ENCODE results near the gene IDE. TPM values are rescaled to one million over a fixed set of nuclear protein-coding genes. Genes with fewer than 3 reads are reported as not detected.

Gene IDE
- total and polyA plus RNA-seq, 2 of the 13 experiments (the other 11 are each of a cell fraction or from before 2014, with no cell fraction given), result 16.1 to 52.1 TPM

- TF ChIP-seq, protein P1, sequence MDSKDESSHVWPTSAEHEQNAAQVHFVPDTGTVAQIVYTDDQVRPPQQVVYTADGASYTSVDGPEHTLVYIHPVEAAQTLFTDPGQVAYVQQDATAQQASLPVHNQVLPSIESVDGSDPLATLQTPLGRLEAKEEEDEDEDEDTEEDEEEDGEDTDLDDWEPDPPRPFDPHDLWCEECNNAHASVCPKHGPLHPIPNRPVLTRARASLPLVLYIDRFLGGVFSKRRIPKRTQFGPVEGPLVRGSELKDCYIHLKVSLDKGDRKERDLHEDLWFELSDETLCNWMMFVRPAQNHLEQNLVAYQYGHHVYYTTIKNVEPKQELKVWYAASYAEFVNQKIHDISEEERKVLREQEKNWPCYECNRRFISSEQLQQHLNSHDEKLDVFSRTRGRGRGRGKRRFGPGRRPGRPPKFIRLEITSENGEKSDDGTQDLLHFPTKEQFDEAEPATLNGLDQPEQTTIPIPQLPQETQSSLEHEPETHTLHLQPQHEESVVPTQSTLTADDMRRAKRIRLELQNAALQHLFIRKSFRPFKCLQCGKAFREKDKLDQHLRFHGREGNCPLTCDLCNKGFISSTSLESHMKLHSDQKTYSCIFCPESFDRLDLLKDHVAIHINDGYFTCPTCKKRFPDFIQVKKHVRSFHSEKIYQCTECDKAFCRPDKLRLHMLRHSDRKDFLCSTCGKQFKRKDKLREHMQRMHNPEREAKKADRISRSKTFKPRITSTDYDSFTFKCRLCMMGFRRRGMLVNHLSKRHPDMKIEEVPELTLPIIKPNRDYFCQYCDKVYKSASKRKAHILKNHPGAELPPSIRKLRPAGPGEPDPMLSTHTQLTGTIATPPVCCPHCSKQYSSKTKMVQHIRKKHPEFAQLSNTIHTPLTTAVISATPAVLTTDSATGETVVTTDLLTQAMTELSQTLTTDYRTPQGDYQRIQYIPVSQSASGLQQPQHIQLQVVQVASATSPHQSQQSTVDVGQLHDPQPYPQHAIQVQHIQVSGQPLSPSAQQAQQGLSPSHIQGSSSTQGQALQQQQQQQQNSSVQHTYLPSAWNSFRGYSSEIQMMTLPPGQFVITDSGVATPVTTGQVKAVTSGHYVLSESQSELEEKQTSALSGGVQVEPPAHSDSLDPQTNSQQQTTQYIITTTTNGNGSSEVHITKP (CRISPR knock-in tag; IDR thresholded peaks at IDR 0.05; ENCODE audit: low read depth), result no peak
- TF ChIP-seq, protein P2, sequence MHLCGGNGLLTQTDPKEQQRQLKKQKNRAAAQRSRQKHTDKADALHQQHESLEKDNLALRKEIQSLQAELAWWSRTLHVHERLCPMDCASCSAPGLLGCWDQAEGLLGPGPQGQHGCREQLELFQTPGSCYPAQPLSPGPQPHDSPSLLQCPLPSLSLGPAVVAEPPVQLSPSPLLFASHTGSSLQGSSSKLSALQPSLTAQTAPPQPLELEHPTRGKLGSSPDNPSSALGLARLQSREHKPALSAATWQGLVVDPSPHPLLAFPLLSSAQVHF (CRISPR knock-in tag; IDR thresholded peaks at IDR 0.05), result no peak
- TF ChIP-seq ZNF256 (CRISPR knock-in tag; conservative IDR thresholded peaks at IDR 0.05) (no peak), CEBPG (CRISPR knock-in tag; IDR thresholded peaks at IDR 0.05) (no peak), BORCS8-MEF2B (CRISPR knock-in tag; IDR thresholded peaks at IDR 0.05) (no peak; the same call in 1 of the 2 replicates), TBP (CRISPR knock-in tag; IDR thresholded peaks at IDR 0.05) (no peak), ZNF337 (CRISPR knock-in tag; IDR thresholded peaks at IDR 0.05; ENCODE audit: borderline replicate concordance, low read depth) (no peak), RBM39 (IDR thresholded peaks at IDR 0.05; ENCODE audit: low read depth, low read length, poor library complexity, severe bottlenecking) (no peak), NR1H2 (CRISPR knock-in tag; IDR thresholded peaks at IDR 0.05; ENCODE audit: borderline replicate concordance, low read depth) (no peak), ZKSCAN8 (CRISPR knock-in tag; IDR thresholded peaks at IDR 0.05; ENCODE audit: borderline replicate concordance) (no peak), ZNF776 (CRISPR knock-in tag; IDR thresholded peaks at IDR 0.05) (peak; percentile 77; the same call in 1 of the 2 replicates), PLRG1 (conservative IDR thresholded peaks at IDR 0.05) (no peak), ZNF687 (CRISPR knock-in tag; IDR thresholded peaks at IDR 0.05) (no peak), ZFP36L1 (CRISPR knock-in tag; IDR thresholded peaks at IDR 0.05) (no peak), ZSCAN21 (CRISPR knock-in tag; IDR thresholded peaks at IDR 0.05; ENCODE audit: borderline replicate concordance) (no peak), HHEX (CRISPR knock-in tag; IDR thresholded peaks at IDR 0.05) (no peak)
- TF ChIP-seq, protein P3, sequence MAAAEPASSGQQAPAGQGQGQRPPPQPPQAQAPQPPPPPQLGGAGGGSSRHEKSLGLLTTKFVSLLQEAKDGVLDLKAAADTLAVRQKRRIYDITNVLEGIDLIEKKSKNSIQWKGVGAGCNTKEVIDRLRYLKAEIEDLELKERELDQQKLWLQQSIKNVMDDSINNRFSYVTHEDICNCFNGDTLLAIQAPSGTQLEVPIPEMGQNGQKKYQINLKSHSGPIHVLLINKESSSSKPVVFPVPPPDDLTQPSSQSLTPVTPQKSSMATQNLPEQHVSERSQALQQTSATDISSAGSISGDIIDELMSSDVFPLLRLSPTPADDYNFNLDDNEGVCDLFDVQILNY (CRISPR knock-in tag; conservative IDR thresholded peaks at IDR 0.05), result no peak
- TF ChIP-seq, protein P4, sequence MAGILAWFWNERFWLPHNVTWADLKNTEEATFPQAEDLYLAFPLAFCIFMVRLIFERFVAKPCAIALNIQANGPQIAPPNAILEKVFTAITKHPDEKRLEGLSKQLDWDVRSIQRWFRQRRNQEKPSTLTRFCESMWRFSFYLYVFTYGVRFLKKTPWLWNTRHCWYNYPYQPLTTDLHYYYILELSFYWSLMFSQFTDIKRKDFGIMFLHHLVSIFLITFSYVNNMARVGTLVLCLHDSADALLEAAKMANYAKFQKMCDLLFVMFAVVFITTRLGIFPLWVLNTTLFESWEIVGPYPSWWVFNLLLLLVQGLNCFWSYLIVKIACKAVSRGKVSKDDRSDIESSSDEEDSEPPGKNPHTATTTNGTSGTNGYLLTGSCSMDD (CRISPR knock-in tag; IDR thresholded peaks at IDR 0.05), result no peak
These were observed 649 bp downstream of the IDE start (continued) for GRCh38 chr10:92573091-92573797.

Measured in HepG2 (cell line).